ENCODE data around the gene FAM153A.
"Not testable (repeated sequence)": the region's sequence is repeated elsewhere in the genome, so short reads cannot be mapped to it uniquely, and the experiment has no call there.

FAM153A gene

DNA sequence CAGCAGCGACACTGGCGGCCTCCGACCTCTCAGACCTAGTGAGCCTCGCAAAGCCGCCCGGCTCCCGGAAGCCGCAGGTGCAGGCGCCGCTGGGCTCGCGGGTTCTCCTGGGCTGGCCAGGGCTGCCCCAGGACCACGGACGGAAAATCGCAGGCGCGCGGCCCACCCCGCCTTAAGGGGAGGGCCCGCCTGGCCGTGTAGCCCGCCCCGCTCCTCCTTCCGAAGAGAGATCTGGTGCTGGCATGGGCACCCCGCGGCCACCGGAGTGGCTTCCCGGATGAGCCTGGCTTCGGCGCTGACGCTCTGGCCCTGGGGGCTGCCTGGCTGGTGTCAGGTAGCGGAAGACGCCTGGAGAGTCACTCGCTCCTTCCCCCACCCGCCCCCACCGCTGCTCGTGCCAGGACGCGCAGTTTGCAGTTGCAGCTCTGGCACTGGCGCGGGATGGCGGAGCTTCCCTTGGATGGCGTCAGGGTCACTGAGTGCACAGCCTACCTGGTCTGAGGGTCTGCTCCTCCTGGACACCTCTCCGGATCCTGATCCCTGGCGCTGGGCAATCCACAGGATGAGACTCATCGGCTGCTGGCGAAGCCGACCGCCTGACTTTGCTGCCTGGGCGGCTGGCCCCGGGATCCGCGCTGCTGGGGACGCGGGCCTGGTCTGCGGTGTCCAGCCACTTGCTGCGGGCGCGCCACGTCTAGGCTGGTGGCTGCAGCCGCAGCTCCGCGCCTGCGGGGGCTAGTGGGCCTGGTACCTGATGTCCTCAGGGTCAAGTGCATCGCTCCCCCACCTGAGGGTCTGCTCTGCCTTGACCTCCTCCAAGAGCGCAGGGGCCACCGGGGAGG lies at the start of gene FAM153A:
Gene FAM153A (minus strand): TSS at position 108 of the 842 bp plus-strand sequence.
- DNase-seq (ENCODE audit: low spot score) = peak; percentile 2

DNA sequence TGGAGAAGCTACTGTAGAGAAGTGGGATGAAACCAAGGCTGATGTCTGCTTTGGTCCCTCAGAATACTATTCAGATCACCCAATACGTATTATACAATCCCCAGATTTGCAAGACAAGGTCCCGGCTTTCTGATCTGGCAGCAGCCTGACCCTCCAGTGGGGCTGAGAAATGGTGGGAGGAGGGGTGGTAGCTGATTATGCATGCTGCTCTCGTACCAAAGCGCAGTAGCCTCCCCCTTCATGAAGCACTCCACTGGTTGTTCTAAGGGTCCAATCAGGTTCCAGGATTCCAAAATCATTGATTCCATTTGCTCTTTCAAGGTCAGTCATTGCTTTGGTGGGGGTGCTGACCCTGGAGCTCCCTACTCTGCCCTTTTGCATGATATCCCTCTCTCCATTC lies 49.6 kb upstream of the FAM153A start:
- DNase-seq (ENCODE audit: low spot score) = not testable (repeated sequence)

DNA sequence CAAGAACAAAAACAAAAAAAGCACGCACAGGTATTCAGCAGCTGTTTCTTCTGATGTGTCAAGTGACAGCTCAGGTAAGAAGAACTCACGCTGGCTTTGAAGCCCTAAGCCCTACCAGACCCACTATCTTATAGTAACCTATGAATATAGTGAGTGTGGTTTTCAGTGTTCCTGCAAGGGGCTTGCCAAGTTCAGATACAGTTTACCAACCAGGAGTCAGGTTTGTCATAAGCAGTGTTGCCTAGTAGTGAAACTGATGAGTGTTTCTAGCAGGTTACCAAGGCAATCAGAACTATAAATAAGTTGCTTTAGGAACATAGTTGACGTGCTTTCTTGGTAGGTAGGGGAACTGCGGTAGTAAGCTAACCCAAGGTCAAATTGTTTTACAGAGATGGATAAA lies 43.4 kb upstream of the FAM153A start:
- DNase-seq (ENCODE audit: low spot score) = peak; percentile 71

DNA sequence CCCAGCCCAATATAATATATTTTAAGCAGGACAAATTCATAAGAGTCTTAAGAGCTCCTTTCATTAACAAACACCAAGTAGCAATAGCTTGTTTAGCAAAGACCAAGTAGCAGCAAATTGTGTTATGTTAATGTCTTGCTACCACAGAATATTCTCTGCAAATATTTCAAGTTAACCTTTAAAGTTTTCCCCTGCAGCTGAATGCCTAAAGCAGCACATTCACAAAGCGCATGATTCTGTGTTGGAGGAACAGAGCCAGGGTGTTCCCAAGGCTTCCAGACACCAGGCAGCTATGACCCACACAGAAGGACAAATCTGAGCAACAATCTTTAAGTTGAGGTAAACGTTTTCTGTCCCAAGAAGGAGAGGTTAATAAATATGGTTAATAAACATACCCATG lies 42.1 kb upstream of the FAM153A start:
- DNase-seq (ENCODE audit: low spot score) = not testable (repeated sequence)

DNA sequence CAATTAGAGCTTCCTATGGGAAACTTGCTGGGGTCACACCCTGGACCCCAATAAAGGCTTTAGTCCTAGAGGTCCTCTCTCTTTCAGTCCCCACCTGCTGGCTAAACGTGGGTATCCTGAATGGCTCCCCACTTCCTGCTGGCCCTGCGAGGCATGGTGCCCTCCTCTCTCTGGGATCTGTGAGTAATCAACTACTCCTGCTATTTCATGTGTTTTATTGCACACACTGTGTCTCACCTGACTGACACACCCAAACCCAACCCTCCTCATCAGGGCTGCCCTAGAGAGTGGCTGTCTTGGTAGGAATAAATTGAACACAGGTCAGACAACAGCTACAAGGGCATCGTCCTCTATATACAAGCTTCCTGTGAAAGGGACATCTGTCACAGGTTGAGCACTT lies 39.8 kb upstream of the FAM153A start:
- not testable (repeated sequence) for DNase-seq (ENCODE audit: low spot score)

DNA sequence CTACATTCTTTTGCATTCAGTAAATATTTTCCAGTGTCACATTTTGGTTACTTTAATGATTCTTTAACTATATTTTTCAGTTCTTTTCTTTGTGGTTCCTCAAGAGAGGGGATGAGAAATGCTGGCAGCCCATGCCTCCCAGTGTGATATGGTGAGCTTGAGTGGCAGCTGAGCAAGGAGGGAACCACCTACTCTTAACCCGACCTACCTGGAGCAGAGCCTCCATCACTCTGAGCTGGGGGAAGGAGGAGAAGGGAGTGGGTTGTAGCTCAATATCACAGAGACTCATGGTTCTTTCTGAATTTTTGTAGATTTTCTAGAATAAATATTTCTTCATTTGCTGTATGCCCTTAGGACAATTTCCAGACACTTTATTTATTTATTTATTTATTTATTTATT lies 37.0 kb upstream of the FAM153A start:
- not testable (repeated sequence) for DNase-seq (ENCODE audit: low spot score)

DNA sequence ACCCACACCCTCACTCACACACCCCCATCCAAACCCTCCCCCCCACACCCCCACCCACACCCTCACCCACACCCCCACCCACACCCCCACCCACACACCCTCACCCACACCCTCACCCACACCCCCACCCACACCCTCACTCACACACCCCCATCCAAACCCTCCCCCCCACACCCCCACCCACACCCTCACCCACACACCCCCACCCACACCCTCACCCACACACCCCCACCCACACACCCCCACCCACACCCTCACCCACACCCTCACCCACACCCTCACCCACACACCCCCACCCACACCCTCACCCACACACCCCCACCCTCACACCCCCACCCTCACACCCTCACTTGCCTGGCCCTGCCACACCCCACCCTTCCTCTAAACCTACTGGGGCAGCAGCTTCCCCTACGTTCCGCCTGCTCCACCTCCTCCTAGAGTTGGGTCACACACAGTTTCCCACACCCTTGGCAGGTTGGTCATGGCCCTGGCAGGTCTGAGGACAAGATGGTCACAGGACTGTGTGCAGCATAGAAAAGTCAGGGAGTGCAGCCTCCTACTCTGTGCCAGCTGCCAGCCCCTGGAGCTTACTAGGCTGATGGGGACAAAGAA lies 30.2 kb upstream of the FAM153A start:
- peak; percentile 10 for DNase-seq (ENCODE audit: low spot score)

DNA sequence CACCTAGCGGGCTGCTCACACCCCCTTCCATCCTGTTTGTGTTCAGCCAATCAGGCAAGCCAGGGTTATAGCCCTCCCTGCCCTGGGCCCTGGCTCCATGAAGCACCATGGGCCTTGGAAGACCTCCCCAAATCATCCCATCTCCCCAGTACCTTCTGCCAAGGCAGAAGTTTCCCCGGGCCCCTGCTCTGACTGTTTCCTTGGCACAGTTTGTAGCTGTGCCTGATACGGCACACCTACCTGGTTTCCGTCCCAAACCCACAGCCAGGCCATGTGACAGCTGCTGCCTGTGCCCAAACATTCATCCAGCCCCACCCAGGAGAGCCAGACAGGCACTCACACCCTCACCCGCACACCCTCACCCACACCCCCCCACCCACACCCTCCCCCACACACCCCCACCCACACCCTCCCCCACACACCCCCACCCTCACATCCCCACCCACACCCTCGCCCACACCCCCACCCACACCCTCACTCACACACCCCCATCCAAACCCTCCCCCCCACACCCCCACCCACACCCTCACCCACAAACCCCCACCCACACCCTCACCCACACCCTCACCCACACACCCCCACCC lies 29.6 kb upstream of the FAM153A start:
- peak; percentile 58 for DNase-seq (ENCODE audit: low spot score)

DNA sequence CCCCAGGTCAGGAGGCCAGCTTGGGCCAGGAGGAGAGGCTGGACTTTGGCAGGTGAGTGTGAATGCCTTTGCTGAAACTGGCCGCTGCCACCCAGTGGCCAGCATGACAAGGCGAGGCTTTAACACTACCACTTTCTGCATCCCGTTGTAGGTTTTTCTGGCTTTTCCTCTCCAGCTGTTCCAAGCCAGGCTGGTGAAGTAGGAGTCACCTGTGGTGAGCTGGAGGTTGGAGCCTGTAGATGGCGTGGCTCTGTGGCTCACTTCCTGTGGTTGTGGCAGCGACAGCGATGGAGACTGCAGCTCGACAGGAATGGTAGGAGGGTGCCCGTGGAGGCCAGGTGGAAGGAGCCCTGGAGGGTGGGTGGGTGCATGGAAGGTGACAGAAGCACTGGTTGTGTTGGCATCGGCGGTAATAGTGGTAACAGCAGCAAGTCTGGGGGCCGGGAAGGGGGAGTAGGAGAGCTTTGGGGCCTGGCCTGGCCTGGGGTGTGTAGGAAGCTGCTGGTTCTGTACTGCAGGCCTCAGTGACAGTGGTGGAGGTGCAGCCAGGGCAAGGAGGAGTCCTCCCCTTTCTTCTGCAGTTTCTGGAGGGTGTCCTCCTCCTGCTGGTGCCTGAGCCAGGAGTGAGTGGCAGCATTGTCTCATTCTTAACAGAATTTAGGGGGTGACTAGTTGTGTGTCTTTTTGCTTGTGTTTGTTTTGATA lies 26.7 kb upstream of the FAM153A start:
- peak; percentile 37 for DNase-seq (ENCODE audit: low spot score)

DNA sequence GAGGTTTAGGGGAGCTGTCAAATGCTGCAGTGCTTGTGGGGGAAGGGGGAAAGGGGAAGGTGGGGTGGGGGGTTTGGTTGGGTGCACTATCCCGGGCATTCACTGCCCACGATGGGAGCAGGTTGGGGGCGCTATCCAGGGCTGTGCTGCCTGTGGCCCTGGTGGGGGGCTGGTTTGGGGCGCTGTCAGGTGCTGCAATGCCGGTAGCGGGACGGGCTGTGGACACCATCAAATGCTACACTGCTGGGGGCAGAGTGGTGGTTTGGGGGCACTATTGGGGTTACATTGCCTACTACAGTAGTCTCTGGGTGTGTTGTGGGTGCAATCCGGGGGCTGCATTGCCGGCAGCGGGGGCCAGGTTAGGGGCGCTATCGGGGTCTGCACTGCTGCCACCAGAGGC lies 25.7 kb upstream of the FAM153A start:
- not testable (repeated sequence) for DNase-seq (ENCODE audit: low spot score)

DNA sequence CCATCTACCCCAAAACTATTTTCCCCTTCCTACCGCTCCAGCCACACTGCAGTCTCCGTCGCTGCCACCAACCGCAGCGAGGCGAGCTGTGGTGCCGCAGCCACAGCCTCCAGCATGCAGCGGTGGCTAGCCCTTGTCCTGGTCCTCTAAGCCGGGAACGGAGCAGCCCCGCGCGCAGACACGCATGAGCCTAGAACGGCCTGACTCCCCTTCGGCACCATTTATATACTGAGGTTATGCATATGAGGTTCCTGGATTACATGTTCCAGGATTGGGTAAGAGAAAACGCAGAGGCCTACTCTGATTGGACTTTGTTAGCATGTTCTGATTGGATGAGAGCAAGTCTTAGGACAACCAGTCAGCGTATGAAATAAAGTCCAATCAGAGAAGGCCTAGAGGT lies 24.6 kb upstream of the FAM153A start:
- not testable (repeated sequence) for DNase-seq (ENCODE audit: low spot score)

DNA sequence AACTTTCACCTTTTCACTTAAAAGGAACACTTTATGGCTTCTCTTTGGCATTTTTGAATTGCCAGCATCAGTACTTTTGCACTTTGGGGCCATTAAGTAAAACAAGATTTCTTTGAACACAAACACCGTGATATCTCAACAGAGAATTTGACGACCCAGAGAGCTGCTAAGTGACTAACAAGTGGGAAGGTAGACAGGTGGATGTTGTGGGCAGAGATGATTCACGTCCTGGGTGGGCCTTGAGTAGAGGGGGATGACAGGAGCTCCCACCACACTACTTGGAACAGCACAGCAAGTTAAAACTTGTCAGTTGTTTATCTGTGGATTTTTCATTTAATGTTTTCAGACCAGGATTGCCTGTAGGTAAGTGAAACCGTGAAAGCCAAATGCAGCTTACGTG lies 18.7 kb upstream of the FAM153A start:
- DNase-seq (ENCODE audit: low spot score) = peak; percentile 21

DNA sequence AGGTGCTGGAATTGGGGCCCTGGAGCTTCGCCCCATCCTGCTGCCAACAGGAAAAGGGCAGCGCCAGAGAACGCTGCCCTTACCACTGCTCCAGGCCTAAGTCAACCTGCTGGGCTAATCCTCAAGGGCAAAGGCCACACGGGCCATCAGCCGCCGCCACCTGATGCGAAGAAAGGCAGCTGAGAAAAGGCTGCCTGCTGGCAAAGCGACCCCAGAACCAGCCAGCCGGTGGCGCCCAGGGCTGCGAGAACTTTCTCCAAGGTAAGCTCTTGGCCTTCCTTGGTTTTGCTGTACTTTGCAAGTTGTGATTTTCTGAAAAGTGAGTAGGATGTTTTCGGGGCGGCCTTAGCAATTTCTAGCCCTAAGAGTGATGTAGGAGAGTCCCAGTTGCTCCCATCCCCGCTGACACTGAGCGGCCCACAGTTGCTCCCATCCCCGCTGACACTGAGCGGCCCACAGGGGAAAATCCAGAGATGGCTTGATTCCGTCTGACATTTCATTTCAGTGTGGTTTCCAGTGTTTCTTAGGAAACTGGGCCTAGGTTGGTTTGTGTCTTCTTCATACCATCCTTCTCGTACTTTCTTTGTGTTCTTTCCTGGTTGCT lies 15.6 kb upstream of the FAM153A start:
- DNase-seq (ENCODE audit: low spot score) = peak; percentile 29

DNA sequence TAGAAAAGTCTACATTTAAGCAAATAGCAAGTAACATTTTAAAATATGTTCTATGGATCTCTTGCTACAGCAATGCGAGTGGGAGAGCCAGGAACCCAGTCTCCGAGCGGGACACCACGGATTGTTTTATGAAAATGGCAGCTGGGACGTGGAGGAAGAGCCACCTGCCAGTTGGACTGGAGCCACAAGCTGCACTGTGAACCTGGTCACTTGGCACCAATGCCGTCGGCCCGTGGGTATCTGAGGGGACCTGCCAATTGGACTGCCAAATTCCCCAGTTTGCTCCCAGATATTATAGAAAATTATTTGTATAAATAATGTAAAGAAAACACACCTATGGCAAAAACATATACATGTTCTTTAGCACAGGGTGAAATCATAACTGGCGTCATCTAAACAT lies 10.6 kb upstream of the FAM153A start:
- not testable (repeated sequence) for DNase-seq (ENCODE audit: low spot score)

DNA sequence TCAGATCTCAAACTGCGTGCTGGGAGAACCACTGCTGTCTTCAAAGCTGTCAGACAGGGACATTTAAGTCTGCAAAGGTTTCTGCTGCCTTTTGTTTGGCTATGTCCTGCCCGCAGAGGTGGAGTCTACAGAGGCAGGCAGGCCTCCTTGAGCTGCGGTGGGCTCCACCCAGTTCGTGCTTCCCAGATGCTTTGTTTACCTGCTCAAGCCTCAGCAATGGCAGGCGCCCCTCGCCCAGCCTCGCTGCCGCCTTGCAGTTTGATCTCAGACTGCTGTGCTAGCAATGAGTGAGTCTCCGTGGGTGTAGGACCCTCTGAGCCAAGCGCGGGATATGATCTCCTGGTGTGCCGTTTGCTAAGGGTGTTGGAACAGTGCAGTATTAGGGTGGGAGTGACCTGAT lies 8.9 kb upstream of the FAM153A start:
- DNase-seq (ENCODE audit: low spot score) = not testable (repeated sequence)

DNA sequence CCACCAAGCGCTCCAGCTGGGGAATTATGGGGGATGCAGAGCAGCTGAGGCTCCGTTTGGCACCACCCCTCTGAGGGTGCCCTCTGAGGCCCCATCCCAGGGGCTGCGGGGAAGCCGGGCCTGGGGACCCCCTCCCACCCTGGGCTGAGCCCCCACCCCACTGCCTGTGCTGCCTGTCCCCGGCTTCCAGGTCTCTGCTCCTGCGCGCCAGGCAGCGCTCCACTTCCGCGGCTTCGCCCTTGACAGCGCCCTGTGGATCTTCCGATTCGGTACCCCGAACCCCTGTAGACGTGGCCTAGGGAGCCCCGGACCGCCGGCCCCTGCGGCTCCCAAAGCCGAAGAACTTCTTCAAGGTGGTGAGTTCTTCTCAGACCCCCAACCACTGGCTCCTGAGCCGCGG lies 530 bp downstream of the FAM153A start:
- not testable (repeated sequence) for DNase-seq (ENCODE audit: low spot score)

DNA sequence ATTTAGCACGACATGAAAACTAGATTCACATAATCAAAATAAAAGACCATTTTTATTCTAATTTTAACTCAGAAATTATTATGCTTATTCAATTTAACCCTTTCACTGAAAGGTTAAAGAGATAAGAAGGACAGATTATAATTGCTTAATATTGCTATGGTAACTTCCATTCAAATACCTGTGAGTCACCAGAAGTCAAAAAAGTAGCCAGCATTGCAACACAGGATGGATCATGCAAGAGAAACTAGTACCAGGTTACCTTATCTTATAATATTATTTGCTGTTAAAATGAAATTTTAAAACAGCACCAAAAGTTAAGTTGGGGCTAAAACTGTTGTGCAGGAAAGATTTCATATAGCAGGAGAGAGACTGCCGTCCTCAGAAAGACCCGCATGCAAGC lies 11.5 kb downstream of the FAM153A start:
- DNase-seq (ENCODE audit: low spot score) = not testable (repeated sequence)

DNA sequence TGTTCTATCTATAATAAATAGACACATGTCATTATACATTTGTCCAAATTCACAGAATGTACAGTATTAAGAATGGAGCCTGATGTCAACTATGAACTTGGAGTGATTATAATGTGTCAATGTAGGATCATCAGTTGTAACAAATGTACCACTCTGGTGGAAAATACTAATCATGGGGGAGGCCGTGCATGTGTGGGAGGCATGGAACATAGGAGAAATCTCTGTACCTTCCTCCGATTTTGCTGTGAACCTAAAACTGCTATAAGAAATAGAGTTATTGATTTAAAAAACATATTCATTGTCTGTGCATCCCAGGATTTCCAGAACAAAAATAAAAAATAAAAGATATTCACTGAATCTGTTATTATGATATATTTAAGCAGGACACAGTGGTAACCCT lies 12.1 kb downstream of the FAM153A start:
- DNase-seq (ENCODE audit: low spot score) = not testable (repeated sequence)

DNA sequence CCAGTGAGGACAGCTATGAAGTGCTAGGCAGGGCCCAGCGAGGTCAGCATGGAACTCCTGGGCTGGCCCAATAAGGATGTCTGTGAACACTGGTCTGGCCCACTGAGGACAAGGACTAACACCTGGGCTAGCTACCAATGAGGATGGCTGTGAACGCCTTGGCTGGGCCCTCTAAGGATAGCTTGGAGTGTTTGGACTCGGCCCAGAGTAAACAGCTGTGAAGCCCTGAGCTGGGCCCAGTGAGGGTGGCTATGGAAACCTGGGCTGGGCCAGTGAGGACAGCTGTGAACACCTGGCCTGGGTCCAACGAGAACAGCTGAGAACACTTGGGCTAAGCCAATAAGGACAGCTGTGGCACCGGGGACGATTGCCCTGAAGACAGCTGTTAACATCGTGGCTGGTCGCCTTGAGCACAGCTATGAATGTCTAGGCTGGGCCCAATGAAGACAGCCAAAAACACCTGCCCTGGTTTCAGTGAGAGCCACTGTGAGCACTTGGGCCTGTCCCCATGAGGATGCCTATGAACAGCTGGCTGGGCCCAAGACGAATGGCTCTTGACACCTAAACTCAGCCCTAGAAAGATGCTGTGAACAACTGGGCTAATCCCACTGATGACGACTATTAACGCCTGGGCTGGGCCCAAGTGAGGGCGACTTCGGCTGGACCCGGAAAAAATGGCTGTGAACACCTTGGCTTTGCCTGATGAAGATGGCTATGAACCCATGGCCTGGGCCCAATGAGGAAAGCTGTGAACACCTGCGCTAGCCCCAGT lies 18.8 kb downstream of the FAM153A start:
- not testable (repeated sequence) for DNase-seq (ENCODE audit: low spot score)

DNA sequence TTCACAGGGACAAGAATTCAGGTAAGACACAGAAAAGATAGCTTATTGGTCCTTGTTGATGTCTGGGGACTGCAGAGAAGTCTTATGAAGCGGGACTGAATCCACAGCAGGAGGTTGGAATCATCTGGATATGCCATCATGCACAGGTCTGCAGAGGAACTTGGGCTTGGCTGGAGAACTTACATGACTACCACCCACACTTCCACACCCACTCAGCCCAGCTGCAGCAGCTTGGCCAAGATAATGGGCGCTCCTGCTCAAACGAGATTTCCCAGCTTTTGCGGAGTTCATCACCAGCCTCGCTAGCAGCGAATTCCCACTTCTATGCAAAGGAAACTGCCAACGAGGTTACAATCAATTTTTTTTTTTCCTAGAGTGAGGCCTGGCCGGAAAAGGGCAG lies 21.7 kb downstream of the FAM153A start:
- not testable (repeated sequence) for DNase-seq (ENCODE audit: low spot score)

DNA sequence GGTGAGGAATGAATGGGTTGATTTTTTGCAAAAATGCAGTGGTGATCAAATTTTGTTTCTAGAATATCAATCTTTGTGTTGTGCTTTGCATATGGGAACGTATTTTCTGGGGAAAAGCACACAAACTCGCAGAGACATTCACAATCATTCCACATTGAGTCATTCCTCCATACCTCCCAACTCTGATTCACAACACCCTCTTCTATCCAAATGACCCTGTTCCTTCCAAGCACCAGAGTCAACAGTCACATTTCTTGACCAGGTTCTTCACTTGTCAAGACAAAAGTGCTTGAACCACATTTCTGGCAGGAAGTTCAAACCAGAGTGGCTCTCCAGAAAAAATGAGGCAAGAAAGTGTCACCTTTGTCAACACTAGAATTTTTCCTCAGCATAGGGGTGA lies 35.3 kb downstream of the FAM153A start:
- DNase-seq (ENCODE audit: low spot score) = not testable (repeated sequence)
